NCI-H2196 (cell line): Measurements from ENCODE around the gene CRYBA1.
"Not testable (repeated sequence)": the region's sequence is repeated elsewhere in the genome, so short reads cannot be mapped to it uniquely, and the experiment has no call there.

ENCODE experiments used
- DNase-seq: peaks from one replicate; lab custom pipeline; 2025; ENCODE audit not compliant: unreplicated experiment; lab: John Stamatoyannopoulos, UW

CRYBA1 gene

GRCh38 chr17:29246628-29247027 lies at the start of gene CRYBA1:
TSS of gene CRYBA1 (plus strand) at chr17:29246859. CDS start at chr17:29246864, 5 bp downstream.
- DNase-seq, result no peak

GRCh38 chr17:29197516-29198272 lies 49.0 kb upstream of the CRYBA1 start:
- DNase-seq, result no peak

- not testable (repeated sequence) for DNase-seq
Measured at GRCh38 chr17:29204068-29204804, 42.4 kb upstream of the CRYBA1 start.

- no peak for DNase-seq
Measured at GRCh38 chr17:29205047-29205446, 41.6 kb upstream of the CRYBA1 start.

GRCh38 chr17:29207975-29208374 lies 38.7 kb upstream of the CRYBA1 start:
- no peak for DNase-seq

GRCh38 chr17:29209073-29209472 lies 37.6 kb upstream of the CRYBA1 start:
- DNase-seq, result no peak

- DNase-seq, result no peak
Measured at GRCh38 chr17:29210879-29211278, 35.8 kb upstream of the CRYBA1 start.

- no peak for DNase-seq
Measured at GRCh38 chr17:29212094-29212631, 34.5 kb upstream of the CRYBA1 start.

- no peak for DNase-seq
Measured at GRCh38 chr17:29212681-29213121, 34.0 kb upstream of the CRYBA1 start.

GRCh38 chr17:29214215-29215146 lies 32.2 kb upstream of the CRYBA1 start:
- DNase-seq, result no peak

GRCh38 chr17:29215174-29215573 lies 31.5 kb upstream of the CRYBA1 start:
- DNase-seq, result no peak

- DNase-seq, result no peak
Measured at GRCh38 chr17:29215717-29216116, 30.9 kb upstream of the CRYBA1 start.

GRCh38 chr17:29216181-29216580 lies 30.5 kb upstream of the CRYBA1 start:
- no peak for DNase-seq

GRCh38 chr17:29216856-29217255 lies 29.8 kb upstream of the CRYBA1 start:
- DNase-seq, result no peak

GRCh38 chr17:29219378-29220047 lies 27.1 kb upstream of the CRYBA1 start:
- DNase-seq, result peak; percentile 13

- not testable (repeated sequence) for DNase-seq
Measured at GRCh38 chr17:29221338-29221737, 25.3 kb upstream of the CRYBA1 start.

GRCh38 chr17:29225396-29225795 lies 21.3 kb upstream of the CRYBA1 start:
- no peak for DNase-seq

- no peak for DNase-seq
Measured at GRCh38 chr17:29233301-29233700, 13.4 kb upstream of the CRYBA1 start.

- DNase-seq, result not testable (repeated sequence)
Measured at GRCh38 chr17:29234972-29235371, 11.7 kb upstream of the CRYBA1 start.

GRCh38 chr17:29235904-29236303 lies 10.8 kb upstream of the CRYBA1 start:
- DNase-seq, result no peak
